Frontal cortex (tissue), 4 donors: ENCODE results near the gene NUP210. TPM values are rescaled to one million over a fixed set of nuclear protein-coding genes. Genes with fewer than 3 reads are reported as not detected.

Experiments used
- DNase-seq, 2 donors: peaks; one replicate each; pipeline ENCODE4 v3.0.0; 2012; ENCODE audit warnings: low spot score in 2 of 2
- FAIRE-seq: peaks from 2 replicates; lab custom pipeline; 2012; peaks lifted over from hg19 to GRCh38; lab: Jason Lieb, UNC
- small RNA-seq: library from RNA; depleted of rRNA; stranded (forward); fragments of <200 nt; gene quantifications from one replicate; pipeline ENCODE3, GENCODE V24; 2014
- total RNA-seq: library from RNA; depleted of rRNA; stranded (reverse); fragments of >200 nt; gene quantifications from one replicate; pipeline ENCODE4 v1.2.3, GENCODE V29; 2014
- donor health status: control.
- donor health status: control.
- donor health status: control.

The NUP210 gene
- total RNA-seq, 1 donor from 2014 or later = 6.5 TPM

GRCh38 chr3:13268961-13269441, 151.1 kb downstream of the NUP210 start:
- FAIRE-seq (no peak), DNase-seq (no peak)

- FAIRE-seq (no peak), DNase-seq (no peak)
These were observed 152.0 kb downstream of the NUP210 start for GRCh38 chr3:13268120-13268519.

GRCh38 chr3:13266651-13267362, 153.3 kb downstream of the NUP210 start:
- no peak for DNase-seq
- FAIRE-seq = no peak

Small RNAs within 50 kb of the gene (small RNA-seq; reads per million reads assigned to genes)
- gene AC027124.2 = not detected

Other genes starting within 250 kb of the NUP210 start
- 10.2 TPM for gene HDAC11, start 60.0 kb upstream of the NUP210 start, total RNA-seq
- 5.3 TPM for gene FBLN2, start 128.8 kb upstream of the NUP210 start, total RNA-seq